K562 (cell line): ENCODE data around the gene PLA2G15. TPM values are rescaled to one million over a fixed set of nuclear protein-coding genes. Genes with fewer than 3 reads are reported as not detected.

ENCODE experiments used
- ATAC-seq: fragments of 200-7000 bp; cut with Tn5 transposase; 3 replicates; pipeline ENCODE4 v1.9.1; 2020; ENCODE audit warnings: moderate library complexity
- BruUV-seq: library from RNA; stranded (reverse); fragments of 400-500 nt; replicated peaks from 2 replicates; lab custom pipeline; 2021; lab: Mats Ljungman, UMichigan
- CTCF ChIA-PET: fragments of 300-600 bp; formaldehyde crosslinking; extraction: SDS; loops from one replicate; lab custom pipeline; 2021; ENCODE audit warnings: low intra/inter-chr PET ratio; lab: Yijun Ruan, JAX
- POLR2A ChIA-PET: fragments of 300-600, 350-650 bp; sonication (Branson Sonifier 250); formaldehyde crosslinking; extraction: SDS; loops from one replicate; lab custom pipeline; 2021; ENCODE audit warnings: antibody characterized with exemption, inconsistent platforms; lab: Yijun Ruan, JAX
- DNase-seq, 4 experiments: peaks; one replicate each; pipeline versions ENCODE4 v3.0.0 to v3.0.0-alpha.2; 2011 to 2018; ENCODE audit warnings: low spot score in 3 of 4, mixed read lengths in 3 of 4; ENCODE audit errors: extremely low read depth in 1 of 4
- FAIRE-seq: peaks from 2 replicates; lab custom pipeline; 2011; peaks lifted over from hg19 to GRCh38; lab: Jason Lieb, UNC
- H2AFZ ChIP-seq: 2 replicates; pipeline ENCODE4 v1.6.0; 2011; ENCODE audit warnings: low read depth, low read length, control low read depth, inconsistent platforms
- H3K27ac ChIP-seq: fragments of 200-600 bp; 3 replicates; pipeline ENCODE4 v1.8.0; 2011; ENCODE audit warnings: low read depth, mild to moderate bottlenecking, control low read depth, inconsistent platforms, low read length, moderate library complexity, mixed read lengths; ENCODE audit errors: extremely low read depth
- H3K27me3 ChIP-seq, 2 experiments: fragments of 300-600 bp in 1 of 2; 2 replicates in 1 of 2; 3 replicates in 1 of 2; pipeline versions ENCODE4 v1.6.0 to v1.8.0; 2011; ENCODE audit warnings: inconsistent platforms in 2 of 2, low read length in 2 of 2, mild to moderate bottlenecking in 1 of 2, mixed read lengths in 1 of 2, moderate library complexity in 1 of 2; ENCODE audit not compliant: control insufficient read depth in 2 of 2, insufficient read depth in 2 of 2
- H3K36me3 ChIP-seq: fragments of 300-600 bp; 3 replicates; pipeline ENCODE4 v1.8.0; 2011; ENCODE audit warnings: mild to moderate bottlenecking, low read length, inconsistent platforms; ENCODE audit not compliant: control insufficient read depth, insufficient read depth
- H3K4me1 ChIP-seq, 2 experiments: fragments of 200-600 bp in 1 of 2; replicated peaks in 1 of 2; 2 replicates in 1 of 2; 3 replicates in 1 of 2; pipeline versions ENCODE4 v1.5.1 to v1.8.0; 2011; ENCODE audit warnings: inconsistent platforms in 2 of 2, low read length in 2 of 2, mild to moderate bottlenecking in 1 of 2, mixed read lengths in 1 of 2, moderate library complexity in 1 of 2; ENCODE audit not compliant: control insufficient read depth in 2 of 2, insufficient read depth in 2 of 2
- H3K4me2 ChIP-seq: 2 replicates; pipeline ENCODE4 v1.6.1; 2011; ENCODE audit warnings: low read length, control low read depth, inconsistent platforms, mixed read lengths; ENCODE audit not compliant: insufficient read depth
- H3K4me3 ChIP-seq: fragments of 200-600 bp; sonication (generic), shearing (Covaris generic); 2 replicates; pipeline ENCODE4 v1.5.1; 2016; ENCODE audit warnings: control low read depth, inconsistent platforms
- H3K79me2 ChIP-seq: fragments of 200-600 bp; 3 replicates; pipeline ENCODE4 v1.8.0; 2011; ENCODE audit warnings: low read length, inconsistent platforms; ENCODE audit not compliant: control insufficient read depth, insufficient read depth
- H3K9ac ChIP-seq, 2 experiments: 2 replicates each; pipeline versions ENCODE4 v1.6.0 to v1.6.1; 2011; ENCODE audit warnings: low read depth in 2 of 2, low read length in 2 of 2, control low read depth in 1 of 2, inconsistent platforms in 1 of 2, mild to moderate bottlenecking in 1 of 2, mixed read lengths in 1 of 2; ENCODE audit not compliant: insufficient read depth in 1 of 2
- H3K9me1 ChIP-seq: one replicate; pipeline ENCODE4 v1.6.0; 2011; ENCODE audit warnings: inconsistent platforms, mild to moderate bottlenecking, low read length, moderate library complexity; ENCODE audit not compliant: control insufficient read depth, insufficient read depth
- H3K9me3 ChIP-seq: replicated peaks from 2 replicates; pipeline ENCODE4 v1.5.1; 2011; ENCODE audit warnings: low read depth, low read length, inconsistent platforms; ENCODE audit not compliant: control insufficient read depth, insufficient read depth
- H4K20me1 ChIP-seq: replicated peaks from 2 replicates; pipeline ENCODE4 v1.6.1; 2011; ENCODE audit warnings: low read length, inconsistent platforms, mixed read lengths; ENCODE audit not compliant: control insufficient read depth, insufficient read depth
- RBM25 ChIP-seq: fragments of 200-400 bp; formaldehyde crosslinking; IDR thresholded peaks from 2 replicates; pipeline ENCODE4 v1.6.1; 2018; ENCODE audit warnings: low read length, low read depth, moderate library complexity; ENCODE audit not compliant: severe bottlenecking
- SREBF1 ChIP-seq: fragments of 150-350 bp; IDR thresholded peaks from 2 replicates; pipeline ENCODE4 v1.6.1; 2014; ENCODE audit warnings: antibody characterized with exemption, low read depth, low read length, borderline replicate concordance
- ZNF121 ChIP-seq: sonication (generic); formaldehyde crosslinking; conservative IDR thresholded peaks from 2 replicates; pipeline ENCODE4 v1.8.0; 2022; ENCODE audit warnings: missing genetic modification reagents
- ZNF609 ChIP-seq: sonication (generic); formaldehyde crosslinking; IDR thresholded peaks from 2 replicates; pipeline ENCODE4 v1.8.1; 2023; ENCODE audit warnings: missing genetic modification reagents, mild to moderate bottlenecking, borderline replicate concordance
- WGBS: fragments of 100-300 bp; shearing (Covaris generic); methylation state at CpG from one replicate; pipeline ENCODE4 v1.1.6; 2016; ENCODE audit warnings: low coverage, mixed read lengths; ENCODE audit not compliant: insufficient coverage; ENCODE audit errors: missing lambda C conversion rate; 5-methylcytosine and 5-hydroxymethylcytosine counted together
- in situ Hi-C: fragments of 300-500 bp; cut with MboI; formaldehyde crosslinking; loops from 4 replicates; pipeline ENCODE4 v1.15.0; 2018; ENCODE audit warnings: inconsistent platforms, mixed read lengths
- intact Hi-C: fragments of 100-400 bp; cut with micrococcal nuclease; formaldehyde crosslinking; loops from 2 replicates; pipeline ENCODE4 v1.14.2; 2022
- polyA plus RNA-seq, 8 experiments: library from polyadenylated mRNA; depleted of rRNA in 4 of 8; stranded (reverse) in 5 of 8; unstranded in 3 of 8; fragments of >200 nt; fragmentation: Nextera tagmentation in 2 of 8; fragmentation: Illumina TruSeq in 1 of 8; extraction: Ambion mirVana in 2 of 8; extraction: Trizol in 1 of 8; gene quantifications; 2 replicates each; pipeline versions ENCODE4 v1.2.1 to v1.2.3, GENCODE V29; 2011 to 2014; ENCODE audit warnings: inconsistent platforms in 1 of 8, missing spikeins in 1 of 8
- total RNA-seq, 7 experiments: library from RNA; depleted of rRNA in 6 of 7; stranded (reverse); fragments of >200 nt in 6 of 7; fragmentation: Illumina TruSeq in 2 of 7; extraction: Trizol in 2 of 7; gene quantifications; 2 replicates each; pipeline versions ENCODE4 v1.2.1 to v1.2.3, GENCODE V29; 2011 to 2021; ENCODE audit warnings: low replicate concordance in 1 of 7

PLA2G15 gene
- total and polyA plus RNA-seq, 9 of the 15 experiments (the other 6 are each of a cell fraction or from before 2014, with no cell fraction given) = 0.42 to 8.6 (median 4.8) TPM

- no peak for DNase-seq
- Histone ChIP-seq H3K36me3 (peaks cover 66% of the 10 kb centered on the region), H3K9ac (no peak overlapping the region), H3K27me3 (no peaks in the 10 kb centered on the region), H3K9me3 (no peaks in the 10 kb centered on the region), H3K9me1 (no peaks in the 10 kb centered on the region), H2AFZ (no peak overlapping the region), H3K79me2 (peaks cover 86% of the 10 kb centered on the region), H3K4me1 (peaks cover 11 to 21% of the 10 kb centered on the region in 2 experiments; a peak in 4 of 5 replicates), H4K20me1 (peaks cover 40% of the 10 kb centered on the region), H3K4me3 (no peak overlapping the region), H3K4me2 (no peak overlapping the region), H3K27ac (no peak overlapping the region)
- ChIA-PET POLR2A (interaction anchor here (0.6 to 1.2 kb wide), 3 partner anchors 34 to 335 kb away, joined by 3 read pairs; partner anchors contain the start of genes PRMT7 and SLC7A6OS), CTCF (no interaction called here)
- whole genome bisulfite sequencing = 92% methylated on average over 4 of the region's 4 CpGs
- TF ChIP-seq ZNF121 (CRISPR knock-in tag) (peak; percentile 89), SREBF1 (no peak), RBM25 (peak; percentile 37), ZNF609 (no peak)
- in situ Hi-C loops = no loop called here
- ATAC-seq = no peak
- intact Hi-C loops = no loop called here
- FAIRE-seq = no peak
- BruUV-seq = no TSS peak
These were observed 24.6 kb downstream of the PLA2G15 start for GRCh38 chr16:68269793-68270192.
